Right lung (tissue), 5 donors: Measurements from ENCODE around the gene ASGR1. TPM values are rescaled to one million over a fixed set of nuclear protein-coding genes. Genes with fewer than 3 reads are reported as not detected.

Source experiments
- DNase-seq, 2 donors: peaks; one replicate each; pipeline ENCODE4 v3.0.0-alpha.2; 2013
- polyA plus RNA-seq, 5 donors: library from polyadenylated mRNA; unstranded; fragments of 120-200 nt; gene quantifications; one replicate each; pipeline versions ENCODE4 v1.2.1 to v1.2.3, GENCODE V29; 2013; ENCODE audit warnings: inconsistent platforms in 1 of 5, low replicate concordance in 1 of 5; ENCODE audit not compliant: insufficient read length in 5 of 5, insufficient read depth in 1 of 5

The ASGR1 gene
- polyA plus RNA-seq, 5 donors, result 7.2 to 11.9 (median 10.4) TPM

DNA sequence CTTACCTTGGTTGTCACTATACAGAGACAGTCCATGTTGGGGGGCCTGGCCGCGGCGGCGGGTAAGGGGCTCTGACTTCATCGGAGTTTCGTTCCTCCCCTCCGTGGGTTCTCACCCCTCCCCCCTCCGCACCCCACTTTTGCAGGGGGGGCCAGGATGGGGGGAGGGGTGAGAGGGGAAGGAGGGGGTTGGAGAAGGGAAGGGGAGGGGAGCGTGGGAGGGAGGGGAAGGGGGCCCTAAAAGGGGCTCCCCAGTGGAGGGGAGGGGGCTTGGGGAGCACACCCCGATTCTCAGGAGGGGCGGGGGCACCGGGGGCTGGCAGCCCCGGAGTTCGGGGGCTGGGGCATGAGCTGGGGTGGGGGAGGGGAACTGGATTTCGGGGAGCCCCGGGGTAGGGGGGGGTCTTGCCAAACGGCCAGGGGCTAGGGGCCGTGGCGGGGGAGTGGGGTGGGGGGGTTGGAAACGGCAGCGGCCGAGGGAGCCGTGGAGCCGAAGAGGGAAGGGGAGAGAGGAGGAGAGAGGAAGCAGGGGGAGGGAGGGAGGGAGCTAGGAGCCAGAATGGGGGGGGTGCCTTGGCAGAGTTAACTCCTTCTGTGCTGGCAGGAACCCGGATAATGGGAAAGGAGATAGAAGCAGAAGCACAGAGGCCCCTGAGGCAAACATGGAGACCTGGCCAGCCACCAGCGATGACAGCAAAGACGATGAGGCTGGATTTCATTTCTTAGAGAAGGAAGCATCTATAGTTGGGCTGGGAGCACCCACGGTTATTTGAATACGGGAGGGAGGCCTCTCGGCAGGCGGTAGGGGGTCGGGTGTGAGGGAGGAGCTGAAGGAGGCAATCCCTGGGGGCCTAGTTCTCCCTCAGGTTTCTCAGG, 38.2 kb upstream of the ASGR1 start:
- peak; percentile 82 to 83 for DNase-seq

DNA sequence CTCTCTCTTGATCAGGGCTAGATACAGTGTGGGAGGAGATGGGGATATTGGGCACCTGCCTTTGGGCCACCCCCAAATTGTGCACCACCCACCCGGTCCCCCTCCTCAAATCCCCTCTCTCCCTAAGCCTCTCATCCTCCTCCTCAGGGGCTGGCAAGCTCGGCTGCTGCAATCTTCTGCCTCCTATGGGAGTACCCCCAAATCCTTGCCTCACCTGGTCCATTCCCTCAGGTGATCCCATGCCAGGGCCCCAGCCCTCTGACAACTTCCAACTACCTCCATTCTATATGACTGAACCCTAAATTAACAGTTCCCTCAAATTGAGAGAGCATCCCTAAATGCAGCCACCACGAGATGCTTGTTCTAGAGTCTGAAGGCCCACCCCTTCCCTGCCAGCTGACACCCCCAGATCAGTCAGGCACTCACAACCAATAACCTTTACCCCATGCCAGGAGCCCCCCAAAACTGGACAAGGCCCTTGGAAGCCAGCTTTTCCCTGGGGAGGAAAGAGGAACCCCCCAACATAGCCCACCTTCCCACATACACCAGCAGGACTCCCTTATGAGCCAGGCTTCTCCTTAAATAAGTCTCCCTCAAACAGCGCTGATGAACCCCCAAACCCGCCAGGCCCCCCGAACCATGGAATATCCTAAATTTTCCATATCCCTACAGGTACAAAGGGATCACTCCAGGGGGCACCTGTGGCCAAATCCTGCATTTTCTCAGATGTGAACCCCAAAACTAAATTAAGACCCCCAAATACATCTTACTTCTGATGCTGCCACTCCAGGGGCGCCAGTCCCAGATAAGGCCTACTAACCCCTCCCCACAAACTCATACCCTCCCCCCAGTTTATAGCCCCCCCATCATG, 37.3 kb upstream of the ASGR1 start:
- DNase-seq, result no peak

GRCh38 chr17:7215652-7216180, 36.5 kb upstream of the ASGR1 start:
- no peak for DNase-seq

GRCh38 chr17:7215136-7215638, 36.0 kb upstream of the ASGR1 start:
- DNase-seq, result peak in 1 of 2 donors; percentile 87

- peak; percentile 97 to 98 for DNase-seq
Observed at GRCh38 chr17:7214300-7215135, 35.3 kb upstream of the ASGR1 start.

DNA sequence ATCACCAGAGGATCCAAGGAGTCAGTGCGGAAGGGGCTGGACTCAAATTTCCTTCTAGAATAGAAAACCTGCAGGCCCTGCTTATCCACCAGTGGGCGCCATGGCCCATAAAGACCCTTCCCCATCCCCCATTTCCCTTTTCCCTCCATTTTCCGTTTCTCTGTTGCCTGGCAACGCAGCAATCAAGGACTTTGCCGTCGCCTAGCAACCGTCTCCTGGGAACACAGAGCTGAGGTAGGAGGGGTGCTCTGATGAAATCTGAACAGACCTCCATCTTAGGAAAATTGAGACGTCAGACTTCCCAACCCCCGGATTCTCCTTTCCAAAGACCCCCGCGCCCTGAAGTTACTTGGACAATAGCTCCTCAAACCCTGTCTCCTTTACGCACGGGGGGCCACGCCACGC, 34.7 kb upstream of the ASGR1 start:
- peak; percentile 84 to 90 for DNase-seq

DNA sequence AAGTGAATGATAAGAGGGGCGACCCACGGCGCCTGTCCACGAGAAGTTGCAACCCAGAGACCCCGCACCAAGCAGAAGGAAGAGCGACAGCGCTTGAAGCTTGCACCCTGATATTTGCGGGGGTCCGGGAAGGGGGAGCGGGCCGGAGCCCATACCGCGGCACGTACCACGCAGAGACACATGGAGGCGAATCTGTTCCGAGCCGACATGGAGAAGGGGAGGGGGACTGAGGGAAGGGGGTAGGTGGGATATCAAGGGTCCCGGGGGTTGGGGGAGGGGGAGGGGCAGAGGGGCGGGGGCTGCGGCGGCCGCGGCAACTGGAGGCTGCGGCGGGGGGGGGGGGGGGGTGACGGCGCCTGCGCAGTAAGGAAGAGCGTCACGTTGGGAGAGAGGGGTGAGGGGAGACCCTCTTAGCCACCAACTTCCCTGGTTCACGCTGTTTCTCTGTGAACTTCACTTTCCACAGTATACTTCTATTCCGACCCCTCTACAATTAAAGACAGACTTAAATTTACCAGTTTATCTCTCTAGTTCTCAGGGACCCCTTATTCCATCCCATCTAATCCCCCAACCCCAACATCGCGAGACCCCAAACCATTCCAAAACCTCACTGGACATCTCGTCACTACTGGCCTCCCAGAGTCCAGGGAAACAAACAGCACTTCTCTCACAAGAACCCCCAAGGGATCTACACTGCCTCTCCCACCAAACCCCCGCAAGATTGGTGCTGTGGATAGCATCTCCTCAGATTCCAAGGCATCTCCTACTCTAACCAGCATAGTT, 32.5 kb upstream of the ASGR1 start:
- no peak for DNase-seq

GRCh38 chr17:7208754-7209460, 29.7 kb upstream of the ASGR1 start:
- DNase-seq, result no peak

GRCh38 chr17:7208027-7208571, 28.9 kb upstream of the ASGR1 start:
- DNase-seq, result no peak

- no peak for DNase-seq
Observed at GRCh38 chr17:7207120-7208001, 28.2 kb upstream of the ASGR1 start.

DNA sequence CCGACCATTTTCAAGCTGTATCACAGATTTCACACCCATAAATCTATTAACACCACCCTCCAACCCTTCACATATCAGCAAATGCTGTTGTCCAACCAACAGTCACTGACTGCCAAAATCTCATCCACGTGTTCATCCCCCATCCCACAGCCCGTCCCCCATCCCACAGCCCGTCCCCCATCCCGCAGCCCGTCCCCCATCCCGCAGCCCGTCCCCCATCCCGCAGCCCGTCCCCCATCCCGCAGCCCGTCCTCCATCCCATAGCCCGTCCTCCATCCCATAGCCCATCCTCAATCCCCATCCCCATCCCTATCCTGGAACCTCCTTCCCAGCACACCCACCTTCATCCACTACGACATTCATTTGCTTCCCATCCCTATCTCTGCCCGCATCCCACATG, 26.4 kb upstream of the ASGR1 start:
- no peak for DNase-seq

DNA sequence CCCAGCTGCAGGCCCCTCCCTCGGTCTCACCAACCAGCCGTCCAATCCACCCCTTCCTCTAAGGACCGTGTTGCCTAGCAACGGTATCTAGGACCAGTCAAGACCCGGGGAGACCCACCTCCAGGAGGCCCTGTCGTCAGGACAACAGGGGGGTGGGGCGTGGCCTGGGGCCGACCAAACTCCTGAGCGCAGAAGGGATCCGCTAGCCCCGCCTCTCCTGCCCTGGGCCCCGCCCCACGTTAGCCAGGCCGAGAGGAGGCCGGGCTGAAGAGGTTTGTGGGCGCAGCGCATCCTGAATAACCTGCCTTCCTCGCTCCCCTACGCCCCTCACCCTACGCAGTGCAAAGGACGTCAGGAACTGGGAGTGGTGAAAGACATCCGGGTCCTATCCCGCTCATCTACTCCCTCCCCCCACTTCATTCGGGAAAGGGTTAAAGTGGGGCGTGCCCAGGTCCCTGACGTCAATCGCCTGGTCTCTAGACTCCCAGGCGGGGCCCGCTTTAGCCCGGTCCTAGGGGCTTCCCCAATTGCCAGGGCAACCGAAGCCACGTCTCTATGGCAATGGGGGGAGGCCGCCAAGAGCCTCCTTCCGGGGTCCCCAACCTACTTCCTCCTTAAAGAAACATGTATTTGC, 25.8 kb upstream of the ASGR1 start:
- DNase-seq, result peak; percentile 86 to 90

GRCh38 chr17:7204336-7204735, 25.2 kb upstream of the ASGR1 start:
- no peak for DNase-seq

DNA sequence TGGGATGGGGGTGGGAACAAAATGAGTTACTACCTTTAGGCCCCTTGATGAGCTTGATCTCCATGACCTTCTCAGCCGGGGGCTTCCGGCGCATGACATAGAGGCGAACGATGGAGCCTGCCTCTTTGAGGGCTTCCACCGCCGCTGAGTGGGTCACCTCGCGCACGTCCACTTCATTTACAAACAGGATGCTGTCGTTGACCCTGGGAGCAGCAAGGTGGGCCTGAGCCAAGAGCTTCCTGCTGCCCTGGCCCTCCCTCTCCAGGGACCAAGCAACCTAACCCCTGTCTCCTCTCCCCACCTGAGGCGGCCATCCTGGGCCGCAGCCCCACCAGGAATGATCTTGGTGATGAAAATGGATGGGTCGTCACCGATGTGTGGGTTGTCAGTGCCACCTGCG, 24.2 kb upstream of the ASGR1 start:
- DNase-seq, result no peak

DNA sequence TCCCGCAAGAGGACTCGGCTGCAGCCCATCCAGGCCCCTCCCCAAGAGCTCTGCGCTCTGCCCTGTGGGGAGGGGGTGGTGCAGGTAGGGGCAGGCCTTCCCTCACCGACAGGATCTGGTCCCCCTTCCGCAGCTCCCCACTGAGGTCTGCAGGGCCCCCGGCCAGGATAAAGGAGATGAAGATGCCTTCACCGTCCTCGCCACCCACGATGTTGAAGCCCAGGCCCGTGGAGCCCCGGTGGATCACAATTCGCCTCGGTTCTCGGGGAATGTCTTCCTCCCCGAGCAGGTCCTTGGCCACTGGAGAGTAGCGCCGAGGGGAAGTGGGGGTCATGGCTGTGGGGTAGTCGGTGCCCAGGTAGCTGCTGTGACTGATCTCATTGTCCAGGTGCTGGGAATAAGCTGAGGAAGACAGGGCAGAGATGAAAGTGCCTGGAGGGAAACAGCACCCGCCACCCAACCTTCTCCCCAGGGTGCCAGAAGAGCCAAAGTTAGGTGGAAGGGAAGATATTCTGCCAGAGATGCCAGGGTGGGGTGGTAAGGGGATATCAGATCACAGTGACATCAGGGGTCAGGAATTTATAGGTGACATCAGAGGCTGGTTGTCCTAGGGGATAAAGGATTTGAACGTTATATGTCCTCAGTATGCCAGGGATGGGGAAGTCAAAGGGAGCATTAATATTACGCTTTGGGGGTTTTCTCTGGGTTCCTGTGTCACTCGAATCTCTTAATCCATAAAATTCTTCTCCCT, 17.7 kb upstream of the ASGR1 start:
- no peak for DNase-seq

GRCh38 chr17:7195971-7196370, 16.8 kb upstream of the ASGR1 start:
- no peak for DNase-seq

DNA sequence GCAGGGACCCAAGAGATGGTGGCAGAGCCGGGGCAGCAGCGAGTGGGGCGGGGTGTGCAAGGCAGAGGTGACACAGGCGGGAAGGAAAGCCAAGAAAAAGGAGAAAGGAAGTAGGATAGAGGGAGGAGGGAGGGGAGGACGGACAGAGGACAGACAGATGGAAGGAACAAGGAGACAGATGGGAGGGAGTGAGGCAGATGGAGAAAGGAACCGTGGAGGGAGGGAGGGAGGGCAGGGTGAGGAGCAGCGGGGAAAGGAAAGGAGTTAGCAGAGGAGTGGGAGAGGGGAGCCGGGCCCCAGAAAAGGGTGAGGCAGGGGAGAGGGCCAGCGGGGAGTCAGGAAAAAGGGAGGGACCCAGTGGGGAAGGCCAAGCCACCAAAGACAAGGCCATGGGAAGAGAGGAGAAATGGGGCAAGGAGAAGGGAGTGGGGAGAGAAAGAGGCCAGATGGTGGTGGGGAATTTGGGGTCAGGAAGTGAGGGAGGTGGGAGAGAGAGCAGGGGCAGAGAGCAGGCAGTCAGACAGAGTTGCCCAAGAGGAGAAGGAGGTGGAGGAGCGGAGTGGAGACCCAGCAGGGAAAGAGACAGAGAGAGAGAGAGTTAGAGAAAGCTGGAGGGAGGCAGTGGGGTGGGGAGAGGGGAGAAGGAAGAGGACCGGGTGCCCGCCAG, 13.2 kb upstream of the ASGR1 start:
- no peak for DNase-seq
